Pulmonary artery endothelial cell (primary cell): ENCODE measurements around the gene GALR2. TPM values are rescaled to one million over a fixed set of nuclear protein-coding genes. Genes with fewer than 3 reads are reported as not detected.
"Not testable (repeated sequence)": the region's sequence is repeated elsewhere in the genome, so short reads cannot be mapped to it uniquely, and the experiment has no call there.

Experiments used
- DNase-seq: peaks from one replicate; pipeline ENCODE4 v3.0.0-alpha.2; 2011; ENCODE audit warnings: low read depth, low spot score
- total RNA-seq: library from RNA; depleted of rRNA; stranded (reverse); fragments of >200 nt; gene quantifications from 2 replicates; pipeline ENCODE4 v1.2.3, GENCODE V29; 2014

The GALR2 gene
- 0.07 TPM in 1 of 2 replicates, not detected in the other for total RNA-seq

- DNase-seq, result no peak
Observed at GRCh38 chr17:76074390-76075363, at the start of gene GALR2. Gene GALR2, plus strand, starts transcription at chr17:76074781. Its CDS starts 103 bp downstream, at chr17:76074884.

DNA sequence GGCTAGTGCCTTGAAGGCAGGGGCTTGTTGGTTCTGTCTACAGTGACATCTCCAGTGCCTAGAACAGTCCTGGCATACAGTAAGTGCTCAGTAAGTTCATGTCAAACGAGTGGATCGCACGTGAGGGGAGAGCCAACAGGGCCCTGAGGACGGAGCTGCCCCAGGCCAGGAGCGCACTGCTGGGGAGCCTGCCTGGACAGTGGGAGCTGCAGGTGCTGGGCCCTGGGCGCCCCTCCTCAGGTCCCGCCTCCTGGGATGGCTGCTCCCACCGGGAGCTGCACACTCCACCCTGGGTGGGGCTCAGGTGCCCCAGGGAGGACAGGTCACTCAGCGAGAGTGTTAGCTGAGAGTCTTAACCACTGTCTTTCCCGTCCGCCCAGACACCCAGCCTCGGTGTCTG, 49.3 kb upstream of the GALR2 start:
- no peak for DNase-seq

- DNase-seq, result no peak
Observed at GRCh38 chr17:76026714-76027158, 47.8 kb upstream of the GALR2 start.

GRCh38 chr17:76027159-76027839, 47.3 kb upstream of the GALR2 start, which contains the start of gene EVPL:
Gene EVPL, minus strand, starts transcription at chr17:76027306. Its CDS starts 108 bp downstream, at chr17:76027198.
- DNase-seq, result no peak

- DNase-seq, result no peak
Observed at GRCh38 chr17:76032073-76032779, 42.4 kb upstream of the GALR2 start.

DNA sequence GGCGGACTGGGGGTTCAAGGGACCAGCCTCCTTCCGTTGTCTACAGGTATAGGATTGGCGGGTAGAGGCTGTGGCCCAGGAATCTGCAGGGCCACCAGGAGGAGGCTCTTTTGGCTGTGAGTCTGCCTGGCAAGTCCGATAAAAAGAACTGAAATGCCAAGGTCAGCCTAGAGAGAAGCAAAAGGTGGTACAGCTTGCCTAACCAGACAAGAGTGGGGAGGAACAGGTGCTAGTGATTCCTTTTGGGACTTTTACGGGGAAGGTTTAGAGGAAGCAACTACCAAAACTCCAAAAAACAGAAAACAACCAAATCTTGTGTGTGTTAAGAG, 41.8 kb upstream of the GALR2 start:
- no peak for DNase-seq

DNA sequence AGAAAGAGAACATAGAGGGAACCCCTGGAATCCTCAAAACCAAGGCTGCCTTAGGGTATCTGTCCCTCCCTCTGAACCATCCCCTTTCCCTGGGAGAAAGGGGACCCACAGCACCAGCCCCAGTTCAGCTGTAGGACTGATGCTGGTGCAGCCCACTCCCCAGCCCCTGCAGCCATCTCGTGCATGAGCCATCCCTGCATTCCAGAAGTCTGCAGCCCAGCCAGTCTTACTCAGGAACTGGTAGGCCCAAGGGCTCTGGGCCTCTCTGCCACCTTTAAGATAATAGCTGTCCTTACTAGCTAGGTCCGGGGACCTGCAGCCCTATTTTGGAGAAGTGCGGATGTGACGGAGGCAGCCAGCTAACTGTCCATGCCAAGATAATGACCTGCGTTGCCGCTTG, 41.4 kb upstream of the GALR2 start:
- DNase-seq, result no peak

DNA sequence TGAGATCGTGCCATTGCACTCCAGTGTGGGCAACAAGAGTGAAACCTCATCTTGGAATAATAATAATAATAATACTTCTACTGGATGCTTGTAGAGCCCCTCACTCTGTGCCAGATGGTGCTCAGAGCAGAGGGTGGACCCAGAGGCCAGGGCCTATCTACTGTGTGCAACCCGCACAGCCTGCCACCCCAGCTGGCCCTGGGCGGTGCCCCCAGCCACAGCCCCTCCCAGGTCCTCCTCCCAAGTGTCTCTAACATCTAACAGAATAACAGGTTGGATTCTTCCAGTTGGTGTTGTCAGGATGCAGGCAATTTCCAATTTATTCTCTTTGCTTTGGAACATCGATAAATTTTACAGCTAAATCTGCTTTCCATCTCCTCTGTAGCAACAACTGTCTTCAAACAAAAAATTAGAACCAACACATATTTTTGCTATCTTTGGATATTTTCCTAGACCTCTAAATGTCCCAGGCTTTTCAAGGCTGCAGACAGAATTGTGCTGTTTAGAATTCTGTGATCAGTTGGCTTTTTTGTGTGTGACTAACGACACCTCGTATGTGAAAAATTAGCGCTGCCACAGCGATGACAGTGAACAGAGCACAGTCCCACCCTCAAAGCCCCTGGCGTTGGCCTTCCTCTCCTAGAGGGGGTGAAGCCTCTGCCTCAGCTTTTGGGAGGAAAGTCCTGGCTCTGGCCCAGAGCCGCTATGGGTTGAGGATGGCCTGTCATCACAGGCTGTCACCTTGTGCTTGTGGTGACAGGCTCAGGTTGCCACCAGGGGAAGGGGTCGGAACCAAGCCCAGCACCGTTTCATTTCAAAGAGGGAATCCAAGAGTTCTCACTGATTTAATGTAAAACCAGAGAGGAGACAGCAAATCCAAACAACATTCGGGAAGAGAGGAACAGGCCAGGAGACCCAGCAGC, 39.9 kb upstream of the GALR2 start:
- no peak for DNase-seq

- no peak for DNase-seq
Observed at GRCh38 chr17:76036497-76037261, 37.9 kb upstream of the GALR2 start.

GRCh38 chr17:76038050-76038449, 36.5 kb upstream of the GALR2 start:
- no peak for DNase-seq

- no peak for DNase-seq
Observed at GRCh38 chr17:76039121-76039520, 35.5 kb upstream of the GALR2 start.

DNA sequence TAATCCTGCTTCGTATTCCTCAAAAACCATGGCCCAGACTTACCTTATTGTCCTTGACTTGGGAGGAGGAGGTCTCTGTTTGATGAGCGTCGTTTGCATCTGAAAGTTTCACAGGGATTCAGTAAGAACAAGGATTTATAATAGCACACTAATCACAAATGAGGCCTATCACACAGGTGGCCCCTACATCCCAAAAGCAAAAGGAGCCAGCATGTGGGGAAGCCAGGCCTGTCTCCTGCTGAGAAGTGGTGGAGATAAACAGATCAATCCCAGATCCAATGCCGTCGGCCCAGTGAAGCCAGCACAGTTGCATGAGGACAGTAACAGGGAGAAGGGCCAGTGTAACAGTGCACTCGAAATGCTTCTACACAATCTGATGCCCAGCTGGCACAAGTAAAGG, 34.2 kb upstream of the GALR2 start:
- no peak for DNase-seq

DNA sequence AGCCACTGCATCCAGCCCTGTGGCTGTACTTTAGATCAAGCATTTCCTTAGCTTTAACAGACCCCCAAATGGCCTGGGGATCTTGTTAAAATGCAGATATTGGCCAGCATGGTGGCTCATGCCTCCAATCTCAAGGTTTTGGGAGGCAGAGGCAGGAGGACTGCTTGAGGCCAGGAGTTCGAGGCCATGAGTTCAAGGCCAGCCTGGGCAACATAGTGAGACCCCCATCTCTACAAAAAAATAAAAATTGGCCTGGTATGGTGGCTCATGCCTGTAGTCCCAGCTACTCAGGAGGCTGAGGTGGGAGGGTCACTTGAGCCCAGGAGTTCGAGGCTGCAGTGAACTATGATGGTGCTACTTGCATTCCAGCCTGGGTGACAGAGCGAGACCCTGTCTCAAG, 31.7 kb upstream of the GALR2 start:
- not testable (repeated sequence) for DNase-seq

DNA sequence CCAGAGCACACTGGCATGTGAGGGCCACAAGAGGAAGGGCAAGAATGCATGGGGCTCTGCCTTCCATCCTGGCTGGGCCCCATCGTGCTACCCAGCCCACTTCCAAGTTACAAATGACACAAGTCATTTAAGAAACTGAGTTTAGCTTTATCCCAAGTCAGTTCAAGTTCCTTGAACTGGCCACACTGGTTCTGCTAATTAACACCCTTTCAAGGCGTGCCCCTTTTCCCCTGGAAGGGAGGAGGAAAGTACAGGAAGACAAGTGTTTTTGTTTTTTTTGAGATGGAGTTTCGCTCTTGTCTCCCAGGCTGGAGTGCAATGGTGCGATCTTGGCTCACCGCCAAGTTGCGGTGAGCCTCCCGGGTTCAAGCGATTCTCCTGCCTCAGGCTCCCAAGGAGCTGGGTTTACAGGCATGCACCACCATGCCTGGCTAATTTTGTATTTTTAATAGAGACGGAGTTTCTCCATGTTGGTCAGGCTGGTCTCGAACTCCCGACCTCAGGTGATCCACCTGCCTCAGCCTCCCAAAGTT, 30.0 kb upstream of the GALR2 start:
- not testable (repeated sequence) for DNase-seq

DNA sequence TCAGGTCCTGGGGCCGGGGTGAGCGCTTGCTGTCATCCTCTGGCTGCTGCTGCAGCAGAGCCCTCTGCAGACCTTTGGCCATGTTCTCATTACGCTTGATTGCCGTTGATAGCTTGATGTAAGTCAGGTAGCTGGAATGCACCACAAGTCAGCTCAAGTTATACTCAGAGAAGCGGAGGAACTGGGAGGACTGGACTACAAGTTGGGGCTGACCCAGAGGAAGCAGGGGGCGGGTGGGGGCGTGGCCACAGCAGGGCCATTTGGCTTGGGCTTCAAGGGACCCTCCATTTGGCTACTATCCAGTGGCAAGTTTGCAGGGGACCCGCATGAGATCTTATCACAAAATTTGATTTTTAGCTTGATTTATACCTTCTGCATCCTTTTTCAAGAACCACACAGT, 28.5 kb upstream of the GALR2 start:
- no peak for DNase-seq

DNA sequence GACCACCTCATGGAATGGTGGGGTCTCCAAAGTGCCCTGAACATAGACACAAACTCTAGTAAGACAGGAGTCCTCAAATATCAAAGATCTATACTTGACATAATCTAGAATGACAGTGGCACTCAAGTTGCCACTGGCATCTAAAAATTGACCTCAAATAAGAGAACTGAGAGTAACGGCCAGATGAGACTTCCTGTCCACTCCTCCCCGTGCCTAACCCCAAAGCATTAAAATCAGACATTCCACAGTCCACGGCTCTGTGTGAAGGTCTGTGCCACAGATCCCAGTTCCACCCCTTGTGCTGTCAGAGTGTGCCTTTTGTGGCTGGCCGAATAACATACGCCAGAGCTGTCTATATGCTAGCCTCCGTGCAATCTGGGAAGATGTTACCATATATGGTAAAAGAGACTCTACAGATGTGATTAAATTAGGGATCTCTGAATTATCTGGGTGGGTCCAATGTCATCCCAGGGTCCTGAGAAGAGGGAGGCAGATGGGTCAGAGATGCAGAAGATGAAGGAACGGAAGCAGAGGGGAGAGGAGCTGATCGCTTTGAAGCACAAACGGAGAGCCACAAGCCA, 26.5 kb upstream of the GALR2 start:
- DNase-seq, result no peak

DNA sequence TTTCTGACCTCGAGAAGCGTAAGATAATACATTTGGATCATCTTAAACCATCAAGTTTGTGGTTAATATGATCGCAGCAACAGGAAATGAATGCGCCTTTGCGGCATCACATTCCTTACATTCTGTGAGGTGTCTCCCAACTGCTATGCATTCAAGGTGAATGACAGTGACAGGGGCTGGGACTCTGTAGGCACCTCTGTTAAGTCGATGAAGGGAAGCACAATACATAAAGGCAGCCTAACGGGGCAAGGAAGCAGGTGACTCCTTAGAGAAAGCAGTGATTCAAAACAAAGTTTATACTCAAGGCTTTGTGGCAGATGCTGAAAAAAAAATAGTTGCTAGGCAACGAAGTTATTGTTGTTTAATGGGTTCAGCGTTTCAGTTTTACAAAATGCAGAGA, 25.9 kb upstream of the GALR2 start:
- DNase-seq, result no peak

DNA sequence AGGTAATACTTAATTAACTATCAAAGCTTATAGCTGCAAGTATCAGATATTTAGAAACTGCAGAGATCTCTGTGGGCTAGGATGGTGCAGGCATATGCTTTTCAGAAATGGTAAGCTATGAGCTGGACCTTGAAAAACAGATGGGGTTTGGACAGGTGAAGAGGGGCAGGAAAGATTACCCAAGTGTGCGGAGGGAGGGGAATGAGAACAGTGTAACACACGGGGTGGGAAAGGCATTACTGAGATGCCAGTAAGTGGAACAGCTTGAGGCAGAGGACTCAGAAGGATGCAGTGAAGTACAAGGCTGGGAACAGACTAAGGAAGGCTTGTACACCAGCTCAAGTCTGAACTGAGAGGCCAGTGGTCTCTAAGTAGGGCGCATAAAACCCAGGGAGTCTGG, 25.3 kb upstream of the GALR2 start:
- DNase-seq, result no peak

DNA sequence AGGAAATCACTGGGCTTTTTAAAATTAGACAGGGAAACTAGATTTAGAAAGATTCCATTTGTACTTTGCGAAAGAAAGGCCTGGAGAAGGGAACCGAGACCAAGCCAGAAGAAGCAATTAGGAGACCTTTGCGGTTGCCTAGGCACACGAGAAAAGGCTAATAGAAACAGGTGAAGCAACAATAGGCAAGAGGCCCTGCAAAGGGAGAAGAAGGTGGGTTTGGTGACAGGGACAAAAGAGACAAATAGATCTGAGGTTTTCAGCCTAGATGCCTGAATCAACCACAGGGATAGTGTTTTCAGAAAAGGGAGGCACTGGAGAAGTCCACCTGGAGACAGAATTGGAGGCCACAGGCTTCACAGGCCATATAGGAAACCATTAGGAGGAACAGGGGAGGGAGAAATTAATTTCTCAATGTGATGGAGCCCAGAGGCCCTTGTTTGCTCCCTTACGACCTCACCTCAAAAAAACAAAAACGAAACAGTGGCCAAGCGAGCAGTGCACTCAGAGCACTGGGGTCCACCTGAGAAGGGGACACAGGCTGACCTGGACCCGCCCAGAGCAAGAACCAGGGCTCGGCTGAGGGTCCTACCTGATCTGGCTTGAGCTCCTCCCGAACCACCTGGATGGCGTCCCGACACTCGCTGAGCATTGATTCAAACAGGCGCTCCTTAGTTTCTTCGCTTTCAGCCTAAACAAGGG, 24.6 kb upstream of the GALR2 start:
- no peak for DNase-seq
